ENCODE data around the gene TMEM208.
A peak's percentile ranks its signal among the peaks of the same experiment; 100 is the strongest.

Gene TMEM208

DNA sequence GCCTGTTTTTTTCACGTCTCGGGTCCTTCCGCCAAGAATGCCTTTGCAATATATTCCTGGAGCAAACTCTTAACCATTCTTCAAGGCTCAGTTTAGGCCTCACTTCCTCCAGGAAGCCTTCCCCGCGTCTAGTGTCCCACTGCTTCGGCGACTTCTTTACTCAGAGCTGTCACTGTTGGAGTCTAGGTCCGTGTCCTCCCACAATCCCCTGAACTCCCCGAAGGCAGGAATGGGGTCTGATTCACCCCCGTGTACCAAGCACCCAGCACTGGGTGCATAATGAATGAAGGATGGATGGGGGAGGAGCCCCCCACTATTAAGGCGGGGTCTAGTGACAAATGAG is 43.7 kb upstream of the TMEM208 start:
- TF ChIP-seq, protein P1, sequence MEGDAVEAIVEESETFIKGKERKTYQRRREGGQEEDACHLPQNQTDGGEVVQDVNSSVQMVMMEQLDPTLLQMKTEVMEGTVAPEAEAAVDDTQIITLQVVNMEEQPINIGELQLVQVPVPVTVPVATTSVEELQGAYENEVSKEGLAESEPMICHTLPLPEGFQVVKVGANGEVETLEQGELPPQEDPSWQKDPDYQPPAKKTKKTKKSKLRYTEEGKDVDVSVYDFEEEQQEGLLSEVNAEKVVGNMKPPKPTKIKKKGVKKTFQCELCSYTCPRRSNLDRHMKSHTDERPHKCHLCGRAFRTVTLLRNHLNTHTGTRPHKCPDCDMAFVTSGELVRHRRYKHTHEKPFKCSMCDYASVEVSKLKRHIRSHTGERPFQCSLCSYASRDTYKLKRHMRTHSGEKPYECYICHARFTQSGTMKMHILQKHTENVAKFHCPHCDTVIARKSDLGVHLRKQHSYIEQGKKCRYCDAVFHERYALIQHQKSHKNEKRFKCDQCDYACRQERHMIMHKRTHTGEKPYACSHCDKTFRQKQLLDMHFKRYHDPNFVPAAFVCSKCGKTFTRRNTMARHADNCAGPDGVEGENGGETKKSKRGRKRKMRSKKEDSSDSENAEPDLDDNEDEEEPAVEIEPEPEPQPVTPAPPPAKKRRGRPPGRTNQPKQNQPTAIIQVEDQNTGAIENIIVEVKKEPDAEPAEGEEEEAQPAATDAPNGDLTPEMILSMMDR (IDR thresholded peaks at IDR 0.05; ENCODE audit: extremely low read depth, insufficient read depth, missing control alignments): no peak
- in situ Hi-C loops (cut with MboI; ENCODE audit: low pct_unique_long_range_greater_than_20kb, low sequenced_read_pairs, unreplicated experiment): no loop called here
- no peak for DNase-seq (ENCODE audit: low spot score)

DNA sequence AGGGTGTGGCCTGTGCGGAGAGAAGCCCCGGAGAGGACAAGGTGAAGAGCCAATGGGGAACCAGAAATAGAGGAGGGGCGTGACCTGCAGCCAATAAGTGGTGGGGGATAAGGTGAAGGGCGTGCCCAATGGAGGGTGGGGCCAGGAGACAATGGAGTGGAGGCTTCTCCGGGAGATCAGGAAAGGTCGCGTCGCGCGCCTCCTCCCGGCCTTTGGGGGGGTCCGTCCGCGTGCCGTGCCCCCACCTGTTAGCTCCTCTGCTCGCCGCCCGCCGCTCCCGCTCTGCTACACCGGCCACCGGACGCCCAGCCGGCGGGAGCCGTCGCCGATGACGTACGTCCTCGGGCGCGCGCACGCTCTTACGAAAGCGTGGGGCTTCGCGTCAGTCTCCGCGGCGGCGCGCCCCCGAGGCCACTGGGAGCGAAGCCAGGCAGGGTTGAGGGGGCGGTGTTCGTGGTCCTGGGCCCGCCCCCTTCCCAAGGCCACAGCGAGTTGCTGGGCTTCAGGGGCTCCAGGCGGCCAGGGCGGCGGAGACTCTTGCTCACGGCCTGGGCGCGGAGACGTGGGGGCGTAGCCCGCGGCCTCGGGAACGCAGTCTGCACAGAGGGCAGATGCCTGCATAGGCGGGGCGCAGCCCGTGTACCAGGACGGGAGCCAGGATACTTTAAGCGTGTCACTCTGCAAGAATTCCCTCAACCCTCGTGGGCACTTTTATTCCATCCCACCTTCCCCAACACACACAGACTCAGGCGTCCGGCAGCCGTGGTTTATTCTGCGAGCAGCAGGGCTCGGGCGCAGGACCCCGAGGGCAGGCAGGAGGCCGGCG is 43.1 kb upstream of the TMEM208 start, which contains the start of gene MATCAP1:
Gene MATCAP1, minus strand, starts transcription at position 337 of the 826 bp plus-strand sequence. CDS start 3,353 bp downstream, outside the sequence.
- TF ChIP-seq, protein P1 (IDR thresholded peaks at IDR 0.05; ENCODE audit: extremely low read depth, insufficient read depth, missing control alignments): no peak
- in situ Hi-C loops (cut with MboI; ENCODE audit: low pct_unique_long_range_greater_than_20kb, low sequenced_read_pairs, unreplicated experiment): no loop called here
- DNase-seq (ENCODE audit: low spot score): peak; percentile 100

DNA sequence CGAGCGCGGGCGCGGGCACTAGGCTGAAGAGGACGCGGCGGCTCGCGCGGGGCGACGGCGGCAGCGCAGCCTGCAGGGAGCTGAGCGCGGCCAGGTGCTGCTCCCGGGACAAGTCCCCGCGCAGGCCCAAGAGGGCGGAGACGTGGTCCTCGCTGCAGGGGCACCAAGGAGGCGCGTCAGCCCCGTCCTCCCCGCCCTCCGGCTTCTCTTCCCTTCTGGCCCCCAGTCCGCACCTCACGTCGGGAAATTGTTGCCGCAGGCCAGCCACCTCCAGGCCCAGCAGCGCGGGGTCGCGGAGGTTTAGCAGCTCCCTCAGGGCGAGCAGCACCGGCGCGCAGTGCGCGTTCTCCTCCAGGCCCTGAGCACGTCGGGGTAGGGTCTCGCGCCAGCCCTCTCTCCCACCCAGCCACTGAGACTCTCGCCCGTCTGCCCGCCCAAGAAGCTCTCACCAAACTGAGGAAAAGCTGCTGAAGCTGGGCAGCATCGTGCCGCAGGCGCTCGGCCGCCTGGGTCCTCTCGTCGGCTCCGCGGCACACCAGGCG is 42.4 kb upstream of the TMEM208 start:
- TF ChIP-seq, protein P1 (IDR thresholded peaks at IDR 0.05; ENCODE audit: extremely low read depth, insufficient read depth, missing control alignments): no peak
- DNase-seq (ENCODE audit: low spot score): no peak
- in situ Hi-C loops (cut with MboI; ENCODE audit: low pct_unique_long_range_greater_than_20kb, low sequenced_read_pairs, unreplicated experiment): no loop called here

DNA sequence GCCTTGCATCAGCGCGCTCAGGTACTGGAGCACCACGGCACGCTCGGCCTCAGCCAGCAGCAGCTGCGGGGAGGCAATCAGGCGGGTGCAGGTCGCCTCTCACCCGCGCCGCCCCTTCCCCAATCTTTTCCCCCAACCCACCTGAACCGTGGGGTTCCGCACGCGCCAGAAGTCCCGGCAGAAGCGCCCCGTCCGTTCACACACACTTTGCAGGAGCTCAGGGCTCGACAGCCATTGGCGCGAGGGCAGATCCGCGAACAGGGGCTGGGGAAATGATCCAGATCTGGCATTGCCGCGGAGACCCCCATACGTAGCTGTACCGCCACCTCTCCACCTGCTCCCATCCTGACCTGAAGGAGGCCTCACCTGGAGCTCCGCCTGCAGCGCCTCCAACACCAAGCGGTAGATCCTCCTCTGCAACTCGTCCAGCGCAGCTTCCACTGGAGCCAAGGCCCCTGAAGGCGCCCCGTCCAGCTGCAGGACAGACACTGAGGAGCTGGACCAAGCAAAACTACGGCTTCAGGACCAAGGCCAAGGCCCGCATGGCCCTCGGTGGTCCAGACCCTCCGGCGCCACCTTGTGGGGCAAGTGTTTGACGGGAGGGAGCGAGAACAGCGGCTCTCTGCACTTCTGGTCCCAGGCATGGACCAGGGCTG is 41.8 kb upstream of the TMEM208 start:
- TF ChIP-seq, protein P1 (IDR thresholded peaks at IDR 0.05; ENCODE audit: extremely low read depth, insufficient read depth, missing control alignments): peak; percentile 97
- DNase-seq (ENCODE audit: low spot score): peak; percentile 85
- in situ Hi-C loops (cut with MboI; ENCODE audit: low pct_unique_long_range_greater_than_20kb, low sequenced_read_pairs, unreplicated experiment): no loop called here

DNA sequence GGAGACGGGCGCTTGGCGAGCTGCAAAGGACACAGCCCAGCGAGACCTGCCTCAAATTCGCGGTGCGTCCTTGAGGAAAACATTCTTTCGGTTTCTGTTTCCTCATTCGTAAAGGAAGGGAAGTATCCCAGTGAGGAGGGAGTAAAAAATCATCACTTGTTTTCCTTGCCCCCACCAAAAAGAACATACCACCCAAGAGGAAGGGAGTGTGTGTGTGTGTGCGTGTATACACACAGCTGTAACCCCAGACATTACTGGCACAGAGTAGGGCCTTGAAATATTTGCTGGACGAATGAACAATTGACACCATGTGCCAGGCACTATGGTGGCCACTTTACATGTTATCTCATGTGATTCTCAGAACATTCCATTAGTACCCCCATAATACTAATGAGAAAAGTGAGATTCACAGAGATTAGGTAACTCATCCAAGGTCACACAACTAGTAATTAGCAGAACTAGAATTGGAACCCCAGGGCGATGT is 41.2 kb upstream of the TMEM208 start:
- no peak for DNase-seq (ENCODE audit: low spot score)
- TF ChIP-seq, protein P1 (IDR thresholded peaks at IDR 0.05; ENCODE audit: extremely low read depth, insufficient read depth, missing control alignments): no peak
- in situ Hi-C loops (cut with MboI; ENCODE audit: low pct_unique_long_range_greater_than_20kb, low sequenced_read_pairs, unreplicated experiment): no loop called here

DNA sequence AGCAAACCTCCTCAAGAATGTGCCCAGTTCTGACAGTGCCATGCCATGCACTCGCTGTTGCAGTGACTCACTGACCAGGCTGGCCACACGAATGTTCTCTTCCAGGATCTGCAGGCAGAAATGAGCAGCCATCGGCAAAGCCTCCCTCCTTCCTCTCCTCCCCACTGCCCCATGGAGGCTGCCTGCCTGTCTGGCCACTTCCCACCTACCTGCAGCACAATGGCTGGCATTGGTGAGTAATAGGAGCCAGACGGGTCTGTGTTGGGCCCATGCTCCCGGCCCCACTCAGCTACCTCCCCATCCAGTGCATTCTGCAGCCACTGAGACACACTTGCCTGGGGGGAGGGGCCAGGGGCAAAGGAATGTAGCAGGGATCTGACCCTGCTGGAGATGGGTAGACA is 40.4 kb upstream of the TMEM208 start:
- DNase-seq (ENCODE audit: low spot score): no peak
- in situ Hi-C loops (cut with MboI; ENCODE audit: low pct_unique_long_range_greater_than_20kb, low sequenced_read_pairs, unreplicated experiment): no loop called here
- TF ChIP-seq, protein P1 (IDR thresholded peaks at IDR 0.05; ENCODE audit: extremely low read depth, insufficient read depth, missing control alignments): no peak
